Heart left ventricle (tissue), 16 donors: ENCODE results near the gene STN1. TPM values are rescaled to one million over a fixed set of nuclear protein-coding genes. Genes with fewer than 3 reads are reported as not detected.

Source experiments
- ATAC-seq, 4 donors: fragments of 200-7000 bp; cut with Tn5 transposase; one replicate each; pipeline ENCODE4 v1.9.1; 2020 to 2022; ENCODE audit warnings: moderate library complexity in 4 of 4, mild to moderate bottlenecking in 3 of 4, moderate number of reproducible peaks in 1 of 4
- DNase-seq, 5 donors: peaks; one replicate each; pipeline ENCODE4 v3.0.0-alpha.2; 2020
- H3K27ac ChIP-seq, 12 donors: fragments of 200-600 bp; sonication (generic) in 4 of 12; one replicate each; pipeline versions ENCODE4 v1.5.0 to v1.8.0; 2016 to 2022; ENCODE audit warnings: mild to moderate bottlenecking in 2 of 12
- H3K27me3 ChIP-seq, 9 donors: fragments of 200-600 bp; sonication (generic) in 2 of 9; one replicate each; pipeline versions ENCODE4 v1.5.1 to v1.8.0; 2016 to 2022; ENCODE audit warnings: mild to moderate bottlenecking in 3 of 9
- H3K36me3 ChIP-seq, 9 donors: fragments of 200-600 bp; sonication (generic) in 2 of 9; one replicate each; pipeline versions ENCODE4 v1.5.0 to v1.8.0; 2018 to 2022; ENCODE audit warnings: mild to moderate bottlenecking in 2 of 9
- H3K4me1 ChIP-seq, 12 donors: fragments of 200-600 bp; sonication (generic) in 4 of 12; one replicate each; pipeline versions ENCODE4 v1.5.0 to v1.8.0; 2016 to 2022; ENCODE audit warnings: mild to moderate bottlenecking in 3 of 12
- H3K4me3 ChIP-seq, 12 donors: fragments of 200-600 bp; sonication (generic) in 4 of 12; one replicate each; pipeline versions ENCODE4 v1.5.0 to v1.8.0; 2017 to 2022; ENCODE audit warnings: mild to moderate bottlenecking in 9 of 12, moderate library complexity in 4 of 12
- H3K9me3 ChIP-seq, 12 donors: fragments of 200-600 bp; sonication (generic) in 4 of 12; one replicate each; pipeline versions ENCODE4 v1.5.0 to v1.8.0; 2016 to 2022; ENCODE audit warnings: mild to moderate bottlenecking in 1 of 12
- POLR2A ChIP-seq, 2 donors: fragments of 450-650 bp; IDR thresholded peaks; one replicate each; pipeline ENCODE4 v1.6.1; 2017; ENCODE audit warnings: antibody characterized with exemption in 2 of 2, mild to moderate bottlenecking in 2 of 2, moderate library complexity in 2 of 2
- WGBS, 4 donors: extraction: QIAGEN DNeasy Blood & Tissue Kit in 2 of 4; methylation state at CpG; one replicate each; pipeline versions ENCODE4 v1.1.5 to v1.1.7; 2013 to 2018; 5-methylcytosine and 5-hydroxymethylcytosine counted together
- intact Hi-C, 10 donors: fragments of 100-400 bp; cut with DNase I; formaldehyde crosslinking; loops; one replicate each; pipeline versions ENCODE4 v1.11.1 to v1.14.2; 2022
- polyA plus RNA-seq, 2 donors: library from polyadenylated mRNA; stranded (reverse); fragments of 200-250 nt; gene quantifications; one replicate each; pipeline ENCODE4 v1.2.3, GENCODE V29; 2013
- total RNA-seq, 9 donors: library from RNA; depleted of rRNA in 2 of 9; stranded (reverse); fragments of >200 nt in 2 of 9; fragmentation: NEBNext Ultra II Directional in 3 of 9; extraction: Animal tissue kit (Norgen Biotek cat#: 25700) in 3 of 9; gene quantifications; one replicate each; pipeline versions ENCODE4 v1.1.0 to v1.2.4, GENCODE V29; 2016 to 2023
- TF ChIP-seq, protein P1 (sequence below), 12 donors: fragments of 200-600 bp; sonication (generic) in 4 of 12; IDR thresholded peaks; one replicate each; pipeline versions ENCODE4 v1.5.0 to v1.8.0; 2018 to 2022; ENCODE audit warnings: antibody characterized with exemption in 12 of 12, mild to moderate bottlenecking in 5 of 12
- donor health status: ischemic (EF 13 %, LVEDD 7.1; RV severe dilation, severe dysfunction).
- donor health status: healthy with polysubstance abuse.
- donor health status: DM: no; HTN: yes; CAD: no.
- donor health status: DM: no; HTN: no; CAD: no.
- donor health status: ischemic (EF 25% LVEDD 6.9; RV normal size, moderate dysfunction).
- donor health status: ischemic (EF 25% LVEDD 5.7; RV mildly dilated, moderate dysfunction).
- donor health status: healthy.
- donor health status: DM: yes; HTN: yes; CAD: no.
- donor health status: ischemic (EF 35%, LVEDD 5.7; RV mildly dilated, moderate dysfunction).
- donor health status: nonischemic (EF 11% LVEDD 7.7; RV severe dilation, severe dysfunction).
- donor health status: DM: yes; HTN: yes; CAD: no.
- donor health status: PGD.
- donor health status: ischemic (EF 29% LVEDD 5.4; RV normal size, mild dysfunction).
- donor health status: nonischemic (EF 23%, LVEDD 6.1; RV moderate dilation, normal function).

STN1 gene
- total and polyA plus RNA-seq, 11 donors, result 23.1 to 53.1 (median 32.7) TPM

DNA sequence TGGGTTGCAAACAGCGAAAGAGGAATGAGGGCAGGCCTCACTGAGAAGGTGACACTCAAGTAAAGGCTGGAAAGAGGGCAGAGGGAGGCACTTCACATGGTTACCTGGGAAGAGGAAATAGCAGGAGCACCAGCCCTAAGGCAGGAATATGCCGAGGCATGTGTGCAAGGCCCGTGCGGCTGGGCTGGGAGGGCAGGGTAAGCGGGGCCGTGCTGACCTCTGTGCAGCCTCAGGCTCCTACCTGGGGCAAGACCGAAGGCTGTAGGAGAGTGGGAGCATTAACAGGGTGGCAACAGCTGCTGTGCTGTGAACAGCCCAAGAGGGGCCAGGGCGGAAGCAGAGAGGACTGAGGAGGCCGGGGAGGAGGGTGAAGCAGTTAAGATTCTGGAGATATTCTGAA, 38.6 kb downstream of the STN1 start:
- H3K4me1 ChIP-seq, result peaks cover 0 to 33% (median 2%) of the 10 kb centered on the region in 12 donors
- H3K27me3 ChIP-seq, result no peaks in the 10 kb centered on the region
- no peaks in the 10 kb centered on the region for H3K9me3 ChIP-seq
- H3K4me3 ChIP-seq, result no peak overlapping the region
- 84 to 92% (median 89%) methylated on average over 9 of the region's 9 CpGs for WGBS, 4 donors
- TF ChIP-seq, protein P1, sequence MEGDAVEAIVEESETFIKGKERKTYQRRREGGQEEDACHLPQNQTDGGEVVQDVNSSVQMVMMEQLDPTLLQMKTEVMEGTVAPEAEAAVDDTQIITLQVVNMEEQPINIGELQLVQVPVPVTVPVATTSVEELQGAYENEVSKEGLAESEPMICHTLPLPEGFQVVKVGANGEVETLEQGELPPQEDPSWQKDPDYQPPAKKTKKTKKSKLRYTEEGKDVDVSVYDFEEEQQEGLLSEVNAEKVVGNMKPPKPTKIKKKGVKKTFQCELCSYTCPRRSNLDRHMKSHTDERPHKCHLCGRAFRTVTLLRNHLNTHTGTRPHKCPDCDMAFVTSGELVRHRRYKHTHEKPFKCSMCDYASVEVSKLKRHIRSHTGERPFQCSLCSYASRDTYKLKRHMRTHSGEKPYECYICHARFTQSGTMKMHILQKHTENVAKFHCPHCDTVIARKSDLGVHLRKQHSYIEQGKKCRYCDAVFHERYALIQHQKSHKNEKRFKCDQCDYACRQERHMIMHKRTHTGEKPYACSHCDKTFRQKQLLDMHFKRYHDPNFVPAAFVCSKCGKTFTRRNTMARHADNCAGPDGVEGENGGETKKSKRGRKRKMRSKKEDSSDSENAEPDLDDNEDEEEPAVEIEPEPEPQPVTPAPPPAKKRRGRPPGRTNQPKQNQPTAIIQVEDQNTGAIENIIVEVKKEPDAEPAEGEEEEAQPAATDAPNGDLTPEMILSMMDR (IDR thresholded peaks at IDR 0.05), result no peak
- TF ChIP-seq POLR2A (IDR thresholded peaks at IDR 0.05), result no peak
- intact Hi-C loops, result loop anchor here in 2 of 10 donors (10.0 kb wide), 1 partner anchor 285 kb away; no protein-coding TSS in a partner anchor
- peaks cover 0 to 74% (median 56%) of the 10 kb centered on the region in 9 donors for H3K36me3 ChIP-seq
- H3K27ac ChIP-seq, result no peak overlapping the region
- ATAC-seq, result no peak
- no peak for DNase-seq

DNA sequence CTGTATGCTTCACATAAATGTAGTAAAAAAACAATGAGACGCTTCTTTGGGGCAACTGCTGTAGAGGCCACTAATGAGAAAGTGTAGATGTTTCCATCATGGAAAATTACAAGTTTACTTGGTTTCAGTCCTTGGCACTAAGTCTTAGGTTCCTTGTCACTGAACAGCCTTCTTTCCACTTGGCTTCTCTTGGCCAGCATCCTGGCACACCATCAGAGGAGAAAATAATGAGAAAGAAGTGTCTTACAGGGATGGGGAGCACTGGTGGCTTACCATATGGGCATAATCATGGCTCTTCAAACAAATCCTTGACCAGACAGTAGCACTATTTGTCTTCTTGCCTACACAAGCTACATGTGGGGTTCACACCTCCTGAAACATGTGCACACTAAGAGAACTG, 40.1 kb downstream of the STN1 start:
- DNase-seq, result no peak
- H3K36me3 ChIP-seq, result peaks cover 0 to 65% (median 58%) of the 10 kb centered on the region in 9 donors

DNA sequence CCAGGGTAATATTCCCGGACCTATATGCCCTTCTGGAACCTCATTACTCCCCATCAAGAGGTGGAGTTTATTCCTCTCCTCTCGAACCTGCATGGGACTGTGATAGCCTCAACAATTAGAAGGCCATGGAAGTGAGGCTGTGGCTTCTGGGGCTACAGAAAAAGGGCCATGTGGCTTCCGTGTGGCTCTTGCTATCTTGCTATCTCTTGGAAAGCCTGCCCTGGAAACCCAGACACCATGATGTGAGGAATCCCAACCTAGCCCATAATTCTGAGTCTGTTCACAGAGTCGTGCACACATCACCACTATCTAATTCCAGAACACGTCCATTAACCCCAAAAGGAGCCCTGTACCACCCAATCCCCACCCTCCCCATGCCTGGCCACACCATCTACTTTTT, 41.8 kb downstream of the STN1 start:
- ATAC-seq, result no peak
- TF ChIP-seq POLR2A (IDR thresholded peaks at IDR 0.05), result no peak
- TF ChIP-seq, protein P1 (IDR thresholded peaks at IDR 0.05), result no peak
- Histone ChIP-seq H3K36me3 (peaks cover 0 to 52% (median 41%) of the 10 kb centered on the region in 9 donors), H3K9me3 (no peaks in the 10 kb centered on the region), H3K27me3 (no peaks in the 10 kb centered on the region), H3K4me3 (no peak overlapping the region), H3K4me1 (peaks cover 0 to 12% (median 1%) of the 10 kb centered on the region in 12 donors), H3K27ac (no peak overlapping the region)
- no peak for DNase-seq
- 90 to 93% (median 93%) methylated on average over 5 of the region's 5 CpGs for WGBS, 4 donors
- intact Hi-C loops, result loop anchor here in 2 of 10 donors (10.0 kb wide), 1 partner anchor 281 kb away; no protein-coding TSS in a partner anchor

More for the DNA sequence above, 40.1 kb downstream of the STN1 start:
- 94 to 100% (median 98%) methylated on average over 1 of the region's 1 CpG for WGBS, 4 donors
- ATAC-seq, result no peak
- Histone ChIP-seq H3K27me3 (no peaks in the 10 kb centered on the region), H3K27ac (no peak overlapping the region), H3K4me1 (peaks cover 0 to 28% (median 1%) of the 10 kb centered on the region in 12 donors), H3K9me3 (no peaks in the 10 kb centered on the region), H3K4me3 (no peak overlapping the region)
- TF ChIP-seq POLR2A (IDR thresholded peaks at IDR 0.05), result no peak
- TF ChIP-seq, protein P1 (IDR thresholded peaks at IDR 0.05), result no peak
- intact Hi-C loops, result loop anchor here in 2 of 10 donors (10.0 kb wide), 1 partner anchor 283 kb away; no protein-coding TSS in a partner anchor

DNA sequence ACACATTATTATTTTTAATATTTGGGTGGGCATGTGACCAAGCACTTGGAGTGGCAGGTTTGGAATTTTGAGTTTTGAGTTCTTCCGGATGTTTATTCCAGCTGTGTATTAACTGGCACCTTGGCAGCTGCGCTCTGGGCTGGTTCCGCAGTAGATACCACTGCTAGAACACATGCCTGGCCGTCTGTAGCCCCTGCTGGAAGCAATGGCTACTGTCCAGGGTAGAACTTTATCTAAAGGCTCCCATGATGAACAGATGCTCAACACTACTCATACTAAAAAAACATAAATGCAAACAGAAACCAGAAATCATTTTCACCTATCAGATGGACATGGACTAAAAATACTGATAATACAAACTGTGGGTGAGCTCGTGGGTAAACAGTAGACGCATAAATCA, 43.3 kb downstream of the STN1 start:
- intact Hi-C loops, result loop anchor here in 2 of 10 donors (10.0 kb wide), 1 partner anchor 280 kb away; no protein-coding TSS in a partner anchor
- H3K36me3 ChIP-seq, result peaks cover 0 to 37% (median 30%) of the 10 kb centered on the region in 9 donors

More for the DNA sequence above, 43.3 kb downstream of the STN1 start:
- ATAC-seq, result peak in 3 of 4 donors; percentile 65 to 69 (median 68)
- 52 to 69% (median 59%) methylated on average over 6 of the region's 6 CpGs for WGBS, 4 donors
- DNase-seq, result peak in 1 of 5 donors; percentile 38
- no peaks in the 10 kb centered on the region for H3K27me3 ChIP-seq
- H3K4me3 ChIP-seq, result no peak overlapping the region
- no peaks in the 10 kb centered on the region for H3K9me3 ChIP-seq
- TF ChIP-seq, protein P1 (IDR thresholded peaks at IDR 0.05), result peak in 1 of 12 donors; percentile 16
- no peak for TF ChIP-seq POLR2A (IDR thresholded peaks at IDR 0.05)
- peaks cover 0 to 10% (median 0%) of the 10 kb centered on the region in 12 donors for H3K4me1 ChIP-seq
- no peak overlapping the region for H3K27ac ChIP-seq
